Left ventricle myocardium inferior (tissue), 1 donor: ENCODE results near the gene S1PR3. TPM values are rescaled to one million over a fixed set of nuclear protein-coding genes. Genes with fewer than 3 reads are reported as not detected.
A peak's percentile ranks its signal among the peaks of the same experiment; 100 is the strongest.

Experiments
- DNase-seq: peaks from one replicate; pipeline ENCODE4 v3.0.0-alpha.2; 2020
- H3K27ac ChIP-seq: fragments of 200-600 bp; replicated peaks from 2 replicates; pipeline ENCODE4 v1.8.0; 2021
- H3K27me3 ChIP-seq: fragments of 200-600 bp; 2 replicates; pipeline ENCODE4 v1.8.0; 2021; ENCODE audit warnings: low read depth
- H3K36me3 ChIP-seq: fragments of 200-600 bp; 2 replicates; pipeline ENCODE4 v1.8.0; 2021
- H3K4me1 ChIP-seq: fragments of 200-600 bp; 2 replicates; pipeline ENCODE4 v1.8.0; 2021
- H3K4me3 ChIP-seq: fragments of 200-600 bp; 2 replicates; pipeline ENCODE4 v1.8.0; 2021; ENCODE audit warnings: mild to moderate bottlenecking, moderate library complexity
- H3K9me3 ChIP-seq: fragments of 200-600 bp; replicated peaks from 2 replicates; pipeline ENCODE4 v1.8.0; 2021
- CTCF ChIP-seq: fragments of 200-600 bp; IDR thresholded peaks from 2 replicates; pipeline ENCODE4 v1.8.0; 2021; ENCODE audit warnings: antibody characterized with exemption, mild to moderate bottlenecking, borderline replicate concordance
- intact Hi-C: fragments of 100-400 bp; cut with micrococcal nuclease; formaldehyde crosslinking; loops from one replicate; pipeline ENCODE4 v1.11.0; 2022
- total RNA-seq: library from RNA; stranded (reverse); fragmentation: NEBNext Ultra II Directional; extraction: Animal tissue kit (Norgen Biotek cat#: 25700); gene quantifications from one replicate; pipeline ENCODE4 v1.2.1, GENCODE V29; 2021
- donor health status: DM: no; HTN: yes; CAD: no; lungs with severe emphysema.

Gene S1PR3
- total RNA-seq, 1 donor from 2014 or later, result 26.8 TPM

GRCh38 chr9:89051421-89052025 lies 60.3 kb downstream of the S1PR3 start:
- H3K9me3 ChIP-seq, result no peaks in the 10 kb centered on the region
- intact Hi-C loops, result no loop called here
- TF ChIP-seq CTCF, result no peak
- H3K27ac ChIP-seq, result no peak overlapping the region
- H3K4me3 ChIP-seq, result no peak overlapping the region
- no peaks in the 10 kb centered on the region for H3K4me1 ChIP-seq
- H3K27me3 ChIP-seq, result no peaks in the 10 kb centered on the region
- H3K36me3 ChIP-seq, result no peaks in the 10 kb centered on the region
- DNase-seq, result no peak

GRCh38 chr9:89052470-89053097 lies 61.3 kb downstream of the S1PR3 start:
- H3K27me3 ChIP-seq, result no peaks in the 10 kb centered on the region
- no peaks in the 10 kb centered on the region for H3K4me1 ChIP-seq
- H3K4me3 ChIP-seq, result no peak overlapping the region
- TF ChIP-seq CTCF, result no peak
- H3K9me3 ChIP-seq, result no peaks in the 10 kb centered on the region
- no peaks in the 10 kb centered on the region for H3K36me3 ChIP-seq
- intact Hi-C loops, result no loop called here
- no peak for DNase-seq
- H3K27ac ChIP-seq, result peak overlapping the region; percentile 55

- Histone ChIP-seq H3K36me3 (no peaks in the 10 kb centered on the region), H3K27ac (peak overlapping the region; percentile 55), H3K27me3 (no peaks in the 10 kb centered on the region), H3K9me3 (no peaks in the 10 kb centered on the region), H3K4me1 (no peaks in the 10 kb centered on the region), H3K4me3 (no peak overlapping the region)
- no peak for DNase-seq
- TF ChIP-seq CTCF, result no peak
- intact Hi-C loops, result no loop called here
Observed at GRCh38 chr9:89053301-89053700, 62.0 kb downstream of the S1PR3 start.

Other genes starting within 250 kb of the S1PR3 start
- gene SHC3, start 187.3 kb downstream of the S1PR3 start, total RNA-seq, result 0.96 TPM